ENCODE data around the gene FBXL19. TPM values are rescaled to one million over a fixed set of nuclear protein-coding genes. Genes with fewer than 3 reads are reported as not detected.

The FBXL19 gene
- total and polyA plus RNA-seq, 2 of the 13 experiments (the other 11 are each of a cell fraction or from before 2014, with no cell fraction given) = 6.0 to 13.7 TPM

GRCh38 chr16:30953511-30954124 is 30.2 kb downstream of the FBXL19 start (continued):
- TF ChIP-seq SSRP1 (CRISPR knock-in tag; IDR thresholded peaks at IDR 0.05) (no peak), IRF9 (CRISPR knock-in tag; IDR thresholded peaks at IDR 0.05; ENCODE audit: borderline replicate concordance) (no peak), THYN1 (CRISPR knock-in tag; IDR thresholded peaks at IDR 0.05; ENCODE audit: borderline replicate concordance, low read depth) (no peak), CENPX (CRISPR knock-in tag; IDR thresholded peaks at IDR 0.05) (no peak), ZBED4 (CRISPR knock-in tag; IDR thresholded peaks at IDR 0.05; ENCODE audit: borderline replicate concordance) (peak; percentile 38; the same call in 1 of the 2 replicates), TBP (CRISPR knock-in tag; IDR thresholded peaks at IDR 0.05) (no peak), FOSL2 (CRISPR knock-in tag; IDR thresholded peaks at IDR 0.05) (peak; percentile 33; the same call in 1 of the 2 replicates), YY1 (IDR thresholded peaks at IDR 0.05; ENCODE audit: insufficient read depth, insufficient replicate concordance, low read depth, low read length) (peak; percentile 61), SMARCC2 (IDR thresholded peaks at IDR 0.05) (no peak), ZBTB10 (CRISPR knock-in tag; IDR thresholded peaks at IDR 0.05; ENCODE audit: borderline replicate concordance) (no peak), ZFP37 (CRISPR knock-in tag; IDR thresholded peaks at IDR 0.05; ENCODE audit: borderline replicate concordance) (no peak), MTERF4 (CRISPR knock-in tag; IDR thresholded peaks at IDR 0.05) (no peak), ARID3A (IDR thresholded peaks at IDR 0.05; ENCODE audit: low read depth, low read length) (no peak), ZBTB26 (CRISPR knock-in tag; IDR thresholded peaks at IDR 0.05; ENCODE audit: borderline replicate concordance) (no peak), TRIM22 (IDR thresholded peaks at IDR 0.05) (no peak)

Measured in HepG2 (cell line).